GM19397 (cell line): ENCODE results near the gene BRD7.

Experiments
- ATAC-seq: cut with Tn5 transposase; IDR thresholded peaks from one replicate; pipeline ENCODE4 v1.9.1; 2021; ENCODE audit warnings: mild to moderate bottlenecking, moderate library complexity; ENCODE audit not compliant: unreplicated experiment

Gene BRD7

GRCh38 chr16:50275428-50276325 is 93.1 kb downstream of the BRD7 start:
- no peak for ATAC-seq

GRCh38 chr16:50275098-50275415 is 93.7 kb downstream of the BRD7 start:
- no peak for ATAC-seq

- ATAC-seq, result peak; percentile 43
These were observed 94.3 kb downstream of the BRD7 start for GRCh38 chr16:50274326-50275097.

GRCh38 chr16:50273888-50274325 is 94.9 kb downstream of the BRD7 start:
- ATAC-seq, result peak; percentile 69

GRCh38 chr16:50273382-50273690 is 95.5 kb downstream of the BRD7 start:
- no peak for ATAC-seq

GRCh38 chr16:50272687-50273381 is 96.0 kb downstream of the BRD7 start:
- no peak for ATAC-seq

GRCh38 chr16:50272111-50272571 is 96.6 kb downstream of the BRD7 start:
- no peak for ATAC-seq

GRCh38 chr16:50271148-50272041 is 97.4 kb downstream of the BRD7 start:
- no peak for ATAC-seq

GRCh38 chr16:50270510-50271147 is 98.2 kb downstream of the BRD7 start:
- no peak for ATAC-seq

GRCh38 chr16:50269769-50270509 is 98.8 kb downstream of the BRD7 start:
- ATAC-seq, result no peak

- ATAC-seq, result no peak
These were observed 99.6 kb downstream of the BRD7 start for GRCh38 chr16:50269061-50269705.

GRCh38 chr16:50268352-50268751 is 100.4 kb downstream of the BRD7 start:
- ATAC-seq, result no peak

GRCh38 chr16:50267651-50268050 is 101.1 kb downstream of the BRD7 start:
- ATAC-seq, result no peak

GRCh38 chr16:50267151-50267631 is 101.6 kb downstream of the BRD7 start:
- ATAC-seq, result no peak

- ATAC-seq, result peak; percentile 89
These were observed 102.3 kb downstream of the BRD7 start, which contains the start of gene ADCY7 for GRCh38 chr16:50266337-50267091. TSS of gene ADCY7 (plus strand) at chr16:50266551. CDS start at chr16:50288180, 21,629 bp downstream.
